ENCODE results near the gene KRT7.

KRT7 gene

GRCh38 chr12:52199294-52199919 is 33.6 kb upstream of the KRT7 start:
- no peak for DNase-seq (ENCODE audit: low read depth in 4 of 4, low spot score in 1 of 4)

- DNase-seq (ENCODE audit: low read depth in 4 of 4, low spot score in 1 of 4): no peak
These were observed 32.8 kb upstream of the KRT7 start for GRCh38 chr12:52200086-52200780.

GRCh38 chr12:52200781-52201450 is 32.1 kb upstream of the KRT7 start:
- DNase-seq (ENCODE audit: low read depth in 4 of 4, low spot score in 1 of 4): no peak

GRCh38 chr12:52201451-52201839 is 31.6 kb upstream of the KRT7 start:
- DNase-seq (ENCODE audit: low read depth in 4 of 4, low spot score in 1 of 4): no peak

- no peak for DNase-seq (ENCODE audit: low read depth in 4 of 4, low spot score in 1 of 4)
These were observed 30.5 kb upstream of the KRT7 start for GRCh38 chr12:52202361-52203078.

GRCh38 chr12:52203079-52203921 is 29.7 kb upstream of the KRT7 start:
- no peak for DNase-seq (ENCODE audit: low read depth in 4 of 4, low spot score in 1 of 4)

- no peak for DNase-seq (ENCODE audit: low read depth in 4 of 4, low spot score in 1 of 4)
These were observed 28.7 kb upstream of the KRT7 start for GRCh38 chr12:52204095-52204930.

GRCh38 chr12:52204931-52205505 is 28.0 kb upstream of the KRT7 start:
- DNase-seq (ENCODE audit: low read depth in 4 of 4, low spot score in 1 of 4): no peak

- DNase-seq (ENCODE audit: low read depth in 4 of 4, low spot score in 1 of 4): no peak
These were observed 27.3 kb upstream of the KRT7 start for GRCh38 chr12:52205612-52206303.

GRCh38 chr12:52206304-52207040 is 26.6 kb upstream of the KRT7 start:
- no peak for DNase-seq (ENCODE audit: low read depth in 4 of 4, low spot score in 1 of 4)

- DNase-seq (ENCODE audit: low read depth in 4 of 4, low spot score in 1 of 4): no peak
These were observed 25.9 kb upstream of the KRT7 start for GRCh38 chr12:52207106-52207505.

- DNase-seq (ENCODE audit: low read depth in 4 of 4, low spot score in 1 of 4): no peak
These were observed 25.1 kb upstream of the KRT7 start for GRCh38 chr12:52207895-52208294.

GRCh38 chr12:52208424-52209165 is 24.4 kb upstream of the KRT7 start:
- DNase-seq (ENCODE audit: low read depth in 4 of 4, low spot score in 1 of 4): no peak

- DNase-seq (ENCODE audit: low read depth in 4 of 4, low spot score in 1 of 4): no peak
These were observed 23.7 kb upstream of the KRT7 start for GRCh38 chr12:52209321-52209720.

- DNase-seq (ENCODE audit: low read depth in 4 of 4, low spot score in 1 of 4): no peak
These were observed 22.7 kb upstream of the KRT7 start for GRCh38 chr12:52210186-52210924.

GRCh38 chr12:52210925-52211650 is 22.0 kb upstream of the KRT7 start:
- no peak for DNase-seq (ENCODE audit: low read depth in 4 of 4, low spot score in 1 of 4)

All from stimulated activated CD4-positive, alpha-beta T cell treated with anti-CD3 and anti-CD28 coated beads, Interleukin-1b, Interleukin-23, amount 100 ng/mL, for 24 hours (primary cell).